ENCODE data around the gene TFCP2.

The TFCP2 gene

DNA sequence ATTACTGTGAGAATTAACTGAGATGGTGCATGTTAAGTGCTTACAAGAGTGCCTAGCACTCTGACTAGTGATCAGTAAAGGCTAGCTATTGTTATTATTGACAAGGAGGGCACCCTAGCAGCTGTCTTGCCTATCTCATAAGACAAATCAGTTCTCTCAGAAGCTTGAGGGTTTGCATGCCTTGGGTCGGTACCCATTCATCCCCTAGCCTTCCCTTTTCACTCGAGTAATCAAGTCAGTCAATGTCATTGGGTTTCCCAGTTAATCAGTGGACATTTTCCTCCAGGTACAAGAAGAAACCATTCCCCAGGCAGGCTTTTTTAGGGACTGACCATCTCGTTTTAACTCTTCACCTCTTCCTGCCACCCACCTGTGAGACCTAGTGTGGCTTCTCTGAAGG lies 10.4 kb upstream of the TFCP2 start:
- in situ Hi-C loops (cut with MboI; ENCODE audit: low sequenced_read_pairs, unreplicated experiment), result no loop called here
- TF ChIP-seq, protein P1, sequence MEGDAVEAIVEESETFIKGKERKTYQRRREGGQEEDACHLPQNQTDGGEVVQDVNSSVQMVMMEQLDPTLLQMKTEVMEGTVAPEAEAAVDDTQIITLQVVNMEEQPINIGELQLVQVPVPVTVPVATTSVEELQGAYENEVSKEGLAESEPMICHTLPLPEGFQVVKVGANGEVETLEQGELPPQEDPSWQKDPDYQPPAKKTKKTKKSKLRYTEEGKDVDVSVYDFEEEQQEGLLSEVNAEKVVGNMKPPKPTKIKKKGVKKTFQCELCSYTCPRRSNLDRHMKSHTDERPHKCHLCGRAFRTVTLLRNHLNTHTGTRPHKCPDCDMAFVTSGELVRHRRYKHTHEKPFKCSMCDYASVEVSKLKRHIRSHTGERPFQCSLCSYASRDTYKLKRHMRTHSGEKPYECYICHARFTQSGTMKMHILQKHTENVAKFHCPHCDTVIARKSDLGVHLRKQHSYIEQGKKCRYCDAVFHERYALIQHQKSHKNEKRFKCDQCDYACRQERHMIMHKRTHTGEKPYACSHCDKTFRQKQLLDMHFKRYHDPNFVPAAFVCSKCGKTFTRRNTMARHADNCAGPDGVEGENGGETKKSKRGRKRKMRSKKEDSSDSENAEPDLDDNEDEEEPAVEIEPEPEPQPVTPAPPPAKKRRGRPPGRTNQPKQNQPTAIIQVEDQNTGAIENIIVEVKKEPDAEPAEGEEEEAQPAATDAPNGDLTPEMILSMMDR (IDR thresholded peaks at IDR 0.05; ENCODE audit: borderline replicate concordance, control extremely low read depth, extremely low read depth, insufficient read depth, missing control alignments), result no peak
- DNase-seq (ENCODE audit: low spot score), result no peak

DNA sequence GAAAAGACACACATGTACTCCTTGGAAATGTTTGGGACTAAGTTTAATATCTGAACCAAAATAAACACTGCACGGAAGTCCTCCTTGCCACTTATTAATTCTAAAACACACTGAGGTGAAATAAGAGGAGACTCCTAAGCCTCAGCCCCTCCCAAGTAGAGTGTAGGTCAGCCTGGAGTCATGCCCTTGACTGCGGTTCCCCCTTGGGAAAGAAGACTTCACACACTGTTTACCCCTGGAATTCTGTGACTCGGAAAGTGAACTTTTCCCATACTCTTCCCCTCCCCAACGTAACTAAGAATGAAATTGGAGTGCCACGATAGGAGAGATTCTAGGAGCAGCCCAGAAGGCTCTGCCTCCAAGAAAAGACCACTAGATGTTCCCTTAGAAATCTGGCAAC lies 8.6 kb upstream of the TFCP2 start:
- TF ChIP-seq, protein P1 (IDR thresholded peaks at IDR 0.05; ENCODE audit: borderline replicate concordance, control extremely low read depth, extremely low read depth, insufficient read depth, missing control alignments), result no peak
- no peak for DNase-seq (ENCODE audit: low spot score)
- in situ Hi-C loops (cut with MboI; ENCODE audit: low sequenced_read_pairs, unreplicated experiment), result no loop called here

DNA sequence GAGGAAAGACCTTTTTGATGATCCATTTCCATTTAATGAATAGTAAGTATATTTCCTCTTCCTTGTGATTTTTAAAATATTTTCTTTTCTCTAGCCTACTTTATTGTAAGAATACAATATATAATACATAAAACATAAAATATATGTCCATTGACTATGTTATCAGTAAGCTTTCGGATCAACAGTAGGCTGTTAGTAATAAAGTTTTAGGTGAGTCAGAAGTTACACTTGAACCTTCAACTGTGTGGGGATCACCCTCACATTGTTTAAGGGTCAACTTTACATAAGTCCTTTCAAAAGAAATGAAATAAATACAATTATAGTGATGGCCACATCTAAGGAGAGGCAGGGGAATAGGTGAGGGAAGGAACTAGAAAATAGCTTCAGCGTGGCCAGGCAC lies 5.0 kb upstream of the TFCP2 start:
- in situ Hi-C loops (cut with MboI; ENCODE audit: low sequenced_read_pairs, unreplicated experiment), result no loop called here
- DNase-seq (ENCODE audit: low spot score), result no peak
- TF ChIP-seq, protein P1 (IDR thresholded peaks at IDR 0.05; ENCODE audit: borderline replicate concordance, control extremely low read depth, extremely low read depth, insufficient read depth, missing control alignments), result no peak

DNA sequence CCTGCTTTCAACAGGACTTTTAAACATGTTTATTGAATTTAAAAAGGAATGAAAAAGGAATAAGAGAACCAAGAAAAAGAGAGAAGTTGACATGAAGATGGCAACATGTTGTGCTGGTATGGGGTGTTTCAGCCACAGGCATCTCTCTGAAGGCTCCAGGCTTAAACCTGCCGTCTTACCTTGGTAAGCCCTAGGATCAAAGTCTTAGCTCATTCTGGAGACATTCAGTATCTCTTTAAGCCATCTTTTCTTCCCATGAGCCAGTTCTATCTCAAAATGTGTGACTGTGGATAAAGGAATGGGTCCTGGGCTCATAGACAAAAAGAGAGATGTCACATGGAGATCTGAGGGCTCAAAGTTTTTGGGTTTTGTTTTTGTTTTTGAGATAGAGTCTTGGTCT lies 1.6 kb upstream of the TFCP2 start:
- no peak for DNase-seq (ENCODE audit: low spot score)
- in situ Hi-C loops (cut with MboI; ENCODE audit: low sequenced_read_pairs, unreplicated experiment), result no loop called here
- TF ChIP-seq, protein P1 (IDR thresholded peaks at IDR 0.05; ENCODE audit: borderline replicate concordance, control extremely low read depth, extremely low read depth, insufficient read depth, missing control alignments), result no peak

DNA sequence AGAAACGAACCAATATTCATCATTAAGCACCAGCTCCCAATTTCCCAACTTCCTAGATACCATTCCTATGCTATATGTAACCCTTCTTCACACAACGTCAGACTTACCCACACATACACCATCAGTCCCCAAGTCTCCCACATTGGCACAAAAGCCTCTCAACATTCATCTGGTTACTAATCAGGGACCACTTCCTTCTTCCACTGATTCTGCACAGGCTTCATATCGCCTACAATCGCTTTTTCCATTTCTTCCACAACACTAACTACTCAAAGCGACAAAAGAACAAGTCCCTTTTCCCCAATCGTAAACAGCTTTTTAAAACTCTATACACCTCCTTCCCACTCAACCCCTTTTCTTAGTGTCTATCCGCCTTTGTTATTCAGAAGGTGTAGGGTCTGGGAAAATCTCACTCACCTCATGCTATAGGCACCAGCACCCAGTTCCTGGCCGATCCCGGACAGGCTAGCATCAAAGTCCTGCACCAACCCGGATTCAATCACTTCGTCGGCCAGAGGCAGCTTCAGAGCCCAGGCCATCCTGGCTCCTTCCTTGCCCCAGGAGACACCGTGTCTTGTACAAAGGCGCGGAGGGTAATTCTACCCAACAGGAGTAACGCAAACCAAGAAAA lies 936 bp downstream of the TFCP2 start:
- peak; percentile 39 for DNase-seq (ENCODE audit: low spot score)
- in situ Hi-C loops (cut with MboI; ENCODE audit: low sequenced_read_pairs, unreplicated experiment), result no loop called here
- TF ChIP-seq, protein P1 (IDR thresholded peaks at IDR 0.05; ENCODE audit: borderline replicate concordance, control extremely low read depth, extremely low read depth, insufficient read depth, missing control alignments), result no peak

DNA sequence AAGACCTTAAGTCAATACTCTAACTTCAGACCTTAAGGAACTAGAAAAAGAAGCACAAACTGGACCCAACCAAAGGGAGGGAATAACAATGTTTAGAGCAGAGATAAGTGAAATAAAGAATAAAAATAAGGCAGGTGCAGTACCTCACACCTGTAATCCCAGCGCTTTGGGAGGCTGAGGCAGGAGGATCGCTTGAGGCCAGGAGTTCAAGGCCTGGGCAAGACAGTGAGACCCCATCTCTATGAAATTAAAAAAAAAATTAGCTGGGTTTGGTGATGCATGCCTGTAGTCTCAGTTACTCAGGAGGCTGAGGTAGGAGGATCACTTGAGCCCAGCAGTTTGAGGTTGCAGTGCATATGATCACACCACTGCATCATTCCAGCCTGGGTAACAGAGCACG lies 9.1 kb downstream of the TFCP2 start:
- TF ChIP-seq, protein P1 (IDR thresholded peaks at IDR 0.05; ENCODE audit: borderline replicate concordance, control extremely low read depth, extremely low read depth, insufficient read depth, missing control alignments), result no peak
- no peak for DNase-seq (ENCODE audit: low spot score)
- in situ Hi-C loops (cut with MboI; ENCODE audit: low sequenced_read_pairs, unreplicated experiment), result no loop called here
